MM.1S (cell line): Measurements from ENCODE around the gene ATM.

ENCODE experiments used
- DNase-seq: peaks from one replicate; pipeline ENCODE4 v3.0.0-alpha.2; 2015
- H2AFZ ChIP-seq: fragments of 300-600 bp; sonication (generic); 2 replicates; pipeline ENCODE4 v1.6.0; 2016; ENCODE audit warnings: antibody characterized with exemption, low read length
- H3F3A ChIP-seq: fragments of 300-600 bp; sonication (generic); 2 replicates; pipeline ENCODE4 v1.6.1; 2016; ENCODE audit warnings: mild to moderate bottlenecking, antibody characterized with exemption, low read length, moderate library complexity, mixed read lengths; ENCODE audit not compliant: insufficient read depth
- H3K27ac ChIP-seq: fragments of 300-600 bp; sonication (generic); 2 replicates; pipeline ENCODE4 v1.5.1; 2016; ENCODE audit warnings: mild to moderate bottlenecking, low read length
- H3K27me3 ChIP-seq: fragments of 300-600 bp; sonication (generic); replicated peaks from 2 replicates; pipeline ENCODE4 v1.6.0; 2016; ENCODE audit warnings: low read length; ENCODE audit not compliant: insufficient read depth
- H3K36me3 ChIP-seq: fragments of 300-600 bp; sonication (generic); replicated peaks from 2 replicates; pipeline ENCODE4 v1.6.1; 2016; ENCODE audit warnings: mild to moderate bottlenecking, low read length, mixed read lengths; ENCODE audit not compliant: insufficient read depth
- H3K4me1 ChIP-seq: fragments of 300-600 bp; sonication (generic); 2 replicates; pipeline ENCODE4 v1.6.1; 2016; ENCODE audit warnings: low read length, mixed read lengths
- H3K4me2 ChIP-seq: fragments of 300-600 bp; sonication (generic); 2 replicates; pipeline ENCODE4 v1.6.0; 2016; ENCODE audit warnings: low read depth, low read length
- H3K4me3 ChIP-seq: fragments of 300-600 bp; sonication (generic); 2 replicates; pipeline ENCODE4 v1.5.1; 2016; ENCODE audit warnings: low read length, mixed read lengths
- H3K79me2 ChIP-seq: fragments of 300-600 bp; sonication (generic); 2 replicates; pipeline ENCODE4 v1.6.1; 2016; ENCODE audit warnings: mixed run types, low read length, mixed read lengths
- H3K9ac ChIP-seq: fragments of 300-600 bp; sonication (generic); 2 replicates; pipeline ENCODE4 v1.6.1; 2016; ENCODE audit warnings: low read length, mixed read lengths
- H3K9me2 ChIP-seq: fragments of 300-600 bp; sonication (generic); replicated peaks from 2 replicates; pipeline ENCODE4 v1.6.1; 2016; ENCODE audit warnings: mild to moderate bottlenecking, low read length, mixed read lengths; ENCODE audit not compliant: insufficient read depth
- H3K9me3 ChIP-seq: fragments of 300-600 bp; sonication (generic); replicated peaks from 2 replicates; pipeline ENCODE4 v1.6.1; 2016; ENCODE audit warnings: mild to moderate bottlenecking, low read length, mixed read lengths; ENCODE audit not compliant: insufficient read depth
- H4K20me1 ChIP-seq: fragments of 300-600 bp; sonication (generic); 2 replicates; pipeline ENCODE4 v1.6.1; 2016; ENCODE audit warnings: mild to moderate bottlenecking, low read length, moderate library complexity, mixed read lengths; ENCODE audit not compliant: insufficient read depth
- CTCF ChIP-seq: fragments of 300-600 bp; sonication (generic); IDR thresholded peaks from 2 replicates; pipeline ENCODE4 v1.5.1; 2016; ENCODE audit warnings: antibody characterized with exemption, low read length, mixed read lengths
- EZH2 ChIP-seq: fragments of 300-600 bp; sonication (generic); optimal IDR thresholded peaks from 2 replicates; pipeline ENCODE3; 2017; ENCODE audit warnings: low read depth, mild to moderate bottlenecking, antibody characterized with exemption, low read length, mixed read lengths
- EZH2phosphoT487 ChIP-seq: fragments of 300-600 bp; sonication (generic); IDR thresholded peaks from 2 replicates; pipeline ENCODE4 v1.6.1; 2018; ENCODE audit warnings: antibody characterized with exemption, low read length

Gene ATM

DNA sequence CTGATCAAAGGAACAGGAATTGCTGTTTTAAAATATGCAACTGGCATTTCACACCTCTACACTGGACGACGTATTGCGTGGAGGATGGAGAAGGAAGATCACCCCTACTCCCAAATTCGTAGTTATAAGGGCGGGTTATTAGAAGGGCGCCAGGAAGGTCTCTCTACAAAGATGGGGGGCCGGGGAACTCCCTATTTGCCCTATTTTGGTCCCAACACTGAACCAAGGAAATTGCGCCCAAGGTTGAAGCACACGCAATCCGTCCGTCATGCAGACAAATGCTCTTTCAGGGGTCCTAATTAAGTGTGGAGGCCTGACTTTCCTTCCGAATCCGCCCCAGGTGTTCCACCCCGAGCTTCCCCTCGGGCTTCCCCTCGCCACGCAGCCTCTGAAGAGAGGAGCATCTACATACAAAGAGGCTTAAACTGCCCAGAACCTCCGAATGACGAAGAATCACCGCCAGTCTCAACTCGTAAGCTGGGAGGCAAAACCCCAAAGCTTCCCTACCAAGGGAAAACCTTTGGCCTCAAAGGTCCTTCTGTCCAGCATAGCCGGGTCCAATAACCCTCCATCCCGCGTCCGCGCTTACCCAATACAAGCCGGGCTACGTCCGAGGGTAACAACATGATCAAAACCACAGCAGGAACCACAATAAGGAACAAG is 825 bp upstream of the ATM start:
- H3F3A ChIP-seq: peaks cover 29% of the 10 kb centered on the region
- no peaks in the 10 kb centered on the region for H3K27me3 ChIP-seq
- peaks cover 21% of the 10 kb centered on the region for H3K4me1 ChIP-seq
- no peaks in the 10 kb centered on the region for H3K9me3 ChIP-seq
- peaks cover 85% of the 10 kb centered on the region for H3K79me2 ChIP-seq
- no peaks in the 10 kb centered on the region for H3K9me2 ChIP-seq
- H4K20me1 ChIP-seq: peaks cover 6% of the 10 kb centered on the region; the same call in 1 of the 2 replicates
- peak overlapping the region; percentile 76 for H3K4me3 ChIP-seq
- H2AFZ ChIP-seq: peak overlapping the region; percentile 75
- TF ChIP-seq CTCF (no peak), EZH2phosphoT487 (no peak), EZH2 (no peak)
- no peaks in the 10 kb centered on the region for H3K36me3 ChIP-seq
- peak overlapping the region; percentile 92 for H3K27ac ChIP-seq
- H3K4me2 ChIP-seq: peak overlapping the region; percentile 94
- DNase-seq: no peak
- H3K9ac ChIP-seq: peak overlapping the region; percentile 90

GRCh38 chr11:108223348-108224149 is 682 bp downstream of the ATM start:
- Histone ChIP-seq H3K9me3 (no peaks in the 10 kb centered on the region), H3F3A (peaks cover 29% of the 10 kb centered on the region), H4K20me1 (peaks cover 6% of the 10 kb centered on the region; the same call in 1 of the 2 replicates), H2AFZ (peak overlapping the region; percentile 82), H3K4me3 (peak overlapping the region; percentile 76), H3K4me1 (peaks cover 21% of the 10 kb centered on the region), H3K9me2 (no peaks in the 10 kb centered on the region), H3K4me2 (peak overlapping the region; percentile 89), H3K79me2 (peaks cover 70% of the 10 kb centered on the region), H3K36me3 (peaks cover 2% of the 10 kb centered on the region; the same call in 1 of the 2 replicates), H3K27ac (peak overlapping the region; percentile 92), H3K9ac (peak overlapping the region; percentile 75), H3K27me3 (no peaks in the 10 kb centered on the region)
- DNase-seq: peak; percentile 38
- TF ChIP-seq EZH2: no peak
- no peak for TF ChIP-seq CTCF
- no peak for TF ChIP-seq EZH2phosphoT487

- Histone ChIP-seq H3K9ac (peak overlapping the region; percentile 75; the same call in 1 of the 2 replicates), H3K27me3 (no peaks in the 10 kb centered on the region), H3K36me3 (peaks cover 3% of the 10 kb centered on the region; the same call in 1 of the 2 replicates), H3F3A (peaks cover 29% of the 10 kb centered on the region), H3K9me2 (no peaks in the 10 kb centered on the region), H3K4me2 (peak overlapping the region; percentile 89), H2AFZ (no peak overlapping the region), H3K79me2 (peaks cover 61% of the 10 kb centered on the region), H3K4me1 (peaks cover 21% of the 10 kb centered on the region), H3K27ac (peak overlapping the region; percentile 92; the same call in 1 of the 2 replicates), H4K20me1 (peaks cover 6% of the 10 kb centered on the region; the same call in 1 of the 2 replicates), H3K4me3 (peak overlapping the region; percentile 76), H3K9me3 (no peaks in the 10 kb centered on the region)
- DNase-seq: no peak
- TF ChIP-seq EZH2 (no peak), EZH2phosphoT487 (no peak), CTCF (no peak)
These were observed 1.5 kb downstream of the ATM start for GRCh38 chr11:108224366-108224765.
